Stomach (tissue), 4 donors: Measurements from ENCODE around the gene ANKS1A.

ENCODE experiments used
- CTCF ChIP-seq, 7 experiments: fragments of 450-650 bp in 4 of 7; fragments of 200-600 bp in 3 of 7; sonication (generic) in 3 of 7; IDR thresholded peaks; one replicate each; pipeline ENCODE4 v1.5.1; 2016 to 2019; ENCODE audit warnings: antibody characterized with exemption in 7 of 7, control low read depth in 2 of 7, mild to moderate bottlenecking in 1 of 7
- POLR2A ChIP-seq, 4 donors: fragments of 450-650 bp; IDR thresholded peaks; one replicate each; pipeline ENCODE4 v1.6.1; 2016; ENCODE audit warnings: antibody characterized with exemption in 4 of 4, control low read depth in 2 of 4, mild to moderate bottlenecking in 1 of 4, moderate library complexity in 1 of 4
- POLR2AphosphoS5 ChIP-seq, 3 donors: sonication (generic); formaldehyde crosslinking; IDR thresholded peaks; one replicate each; pipeline ENCODE4 v1.6.1; 2016; ENCODE audit warnings: antibody characterized with exemption in 3 of 3

DNA sequence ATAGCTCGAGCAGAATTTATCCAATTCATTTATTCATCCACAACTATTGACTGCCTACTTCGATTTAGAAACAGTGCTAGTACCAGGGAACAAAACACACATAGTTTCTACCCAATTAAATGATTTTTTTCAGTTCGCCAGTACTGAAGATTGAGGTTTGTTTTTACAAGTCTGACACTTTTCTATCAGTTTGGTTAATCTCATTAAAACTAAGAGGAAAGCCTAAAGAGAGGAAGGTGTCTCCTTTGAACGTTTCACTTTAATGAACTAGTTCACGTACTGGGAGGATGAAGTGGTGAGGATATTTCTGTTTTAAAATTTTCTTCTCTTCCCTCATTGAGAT, 570 bp upstream of the ANKS1A start:
- TF ChIP-seq POLR2A (IDR thresholded peaks at IDR 0.05) (no peak), POLR2AphosphoS5 (IDR thresholded peaks at IDR 0.05) (no peak), CTCF (IDR thresholded peaks at IDR 0.05) (no peak)
